ENCODE measurements around the gene DEK.
A peak's percentile ranks its signal among the peaks of the same experiment; 100 is the strongest.

The DEK gene

GRCh38 chr6:18279422-18279821 is 15.1 kb upstream of the DEK start:
- no peak for TF ChIP-seq CTCF (IDR thresholded peaks at IDR 0.05; ENCODE audit: extremely low read depth, insufficient read depth, missing control alignments)
- in situ Hi-C loops (cut with MboI; ENCODE audit: low pct_unique_long_range_greater_than_20kb, low sequenced_read_pairs, unreplicated experiment) = no loop called here
- no peak for DNase-seq (ENCODE audit: low spot score)

- TF ChIP-seq CTCF (IDR thresholded peaks at IDR 0.05; ENCODE audit: extremely low read depth, insufficient read depth, missing control alignments) = no peak
- in situ Hi-C loops (cut with MboI; ENCODE audit: low pct_unique_long_range_greater_than_20kb, low sequenced_read_pairs, unreplicated experiment) = no loop called here
- DNase-seq (ENCODE audit: low spot score) = peak; percentile 16
Observed at GRCh38 chr6:18277237-18278006, 13.1 kb upstream of the DEK start.

GRCh38 chr6:18276610-18277236 is 12.4 kb upstream of the DEK start:
- no peak for DNase-seq (ENCODE audit: low spot score)
- in situ Hi-C loops (cut with MboI; ENCODE audit: low pct_unique_long_range_greater_than_20kb, low sequenced_read_pairs, unreplicated experiment) = no loop called here
- TF ChIP-seq CTCF (IDR thresholded peaks at IDR 0.05; ENCODE audit: extremely low read depth, insufficient read depth, missing control alignments) = no peak

- no peak for TF ChIP-seq CTCF (IDR thresholded peaks at IDR 0.05; ENCODE audit: extremely low read depth, insufficient read depth, missing control alignments)
- in situ Hi-C loops (cut with MboI; ENCODE audit: low pct_unique_long_range_greater_than_20kb, low sequenced_read_pairs, unreplicated experiment) = no loop called here
- no peak for DNase-seq (ENCODE audit: low spot score)
Observed at GRCh38 chr6:18270216-18270615, 5.9 kb upstream of the DEK start.

- TF ChIP-seq CTCF (IDR thresholded peaks at IDR 0.05; ENCODE audit: extremely low read depth, insufficient read depth, missing control alignments) = no peak
- in situ Hi-C loops (cut with MboI; ENCODE audit: low pct_unique_long_range_greater_than_20kb, low sequenced_read_pairs, unreplicated experiment) = no loop called here
- no peak for DNase-seq (ENCODE audit: low spot score)
Observed at GRCh38 chr6:18269717-18270116, 5.4 kb upstream of the DEK start.

- TF ChIP-seq CTCF (IDR thresholded peaks at IDR 0.05; ENCODE audit: extremely low read depth, insufficient read depth, missing control alignments) = no peak
- peak; percentile 37 for DNase-seq (ENCODE audit: low spot score)
- in situ Hi-C loops (cut with MboI; ENCODE audit: low pct_unique_long_range_greater_than_20kb, low sequenced_read_pairs, unreplicated experiment) = no loop called here
Observed at GRCh38 chr6:18269253-18269652, 4.9 kb upstream of the DEK start.
